Measurements from ENCODE around the gene NRBP1. TPM values are rescaled to one million over a fixed set of nuclear protein-coding genes. Genes with fewer than 3 reads are reported as not detected.

NRBP1 gene
- total and polyA plus RNA-seq, 11 donors = 27.8 to 114 (median 62.8) TPM

DNA sequence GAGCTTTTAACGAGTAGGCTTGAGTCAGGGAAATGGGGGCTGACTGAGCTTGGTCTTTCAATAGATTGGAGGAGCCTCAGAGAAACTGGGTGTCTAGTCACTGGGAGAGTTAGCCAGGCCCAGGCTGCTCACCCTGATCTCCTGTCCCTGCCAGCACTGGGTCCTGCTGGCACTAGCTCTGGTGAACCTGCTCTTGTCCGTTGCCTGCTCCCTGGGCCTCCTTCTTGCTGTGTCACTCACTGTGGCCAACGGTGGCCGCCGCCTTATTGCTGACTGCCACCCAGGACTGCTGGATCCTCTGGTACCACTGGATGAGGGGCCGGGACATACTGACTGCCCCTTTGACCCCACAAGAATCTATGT, 14.5 kb downstream of the NRBP1 start:
- no peaks in the 10 kb centered on the region for H3K9me3 ChIP-seq
- no peaks in the 10 kb centered on the region for H3K27me3 ChIP-seq
- H3K4me1 ChIP-seq = peaks cover 0 to 7% (median 0%) of the 10 kb centered on the region in 12 donors
- no peak for DNase-seq
- 75 to 87% (median 83%) methylated on average over 5 to 6 of the region's 6 CpGs for WGBS, 4 donors
- ATAC-seq = peak in 2 of 4 donors; percentile 21 to 24
- no peak overlapping the region for H3K4me3 ChIP-seq
- peaks cover 4 to 83% (median 77%) of the 10 kb centered on the region in 9 donors for H3K36me3 ChIP-seq
- intact Hi-C loops (cut with DNase I) = no loop called here
- TF ChIP-seq, protein P1, sequence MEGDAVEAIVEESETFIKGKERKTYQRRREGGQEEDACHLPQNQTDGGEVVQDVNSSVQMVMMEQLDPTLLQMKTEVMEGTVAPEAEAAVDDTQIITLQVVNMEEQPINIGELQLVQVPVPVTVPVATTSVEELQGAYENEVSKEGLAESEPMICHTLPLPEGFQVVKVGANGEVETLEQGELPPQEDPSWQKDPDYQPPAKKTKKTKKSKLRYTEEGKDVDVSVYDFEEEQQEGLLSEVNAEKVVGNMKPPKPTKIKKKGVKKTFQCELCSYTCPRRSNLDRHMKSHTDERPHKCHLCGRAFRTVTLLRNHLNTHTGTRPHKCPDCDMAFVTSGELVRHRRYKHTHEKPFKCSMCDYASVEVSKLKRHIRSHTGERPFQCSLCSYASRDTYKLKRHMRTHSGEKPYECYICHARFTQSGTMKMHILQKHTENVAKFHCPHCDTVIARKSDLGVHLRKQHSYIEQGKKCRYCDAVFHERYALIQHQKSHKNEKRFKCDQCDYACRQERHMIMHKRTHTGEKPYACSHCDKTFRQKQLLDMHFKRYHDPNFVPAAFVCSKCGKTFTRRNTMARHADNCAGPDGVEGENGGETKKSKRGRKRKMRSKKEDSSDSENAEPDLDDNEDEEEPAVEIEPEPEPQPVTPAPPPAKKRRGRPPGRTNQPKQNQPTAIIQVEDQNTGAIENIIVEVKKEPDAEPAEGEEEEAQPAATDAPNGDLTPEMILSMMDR (IDR thresholded peaks at IDR 0.05) = no peak
- TF ChIP-seq POLR2A (IDR thresholded peaks at IDR 0.05) = no peak
- H3K27ac ChIP-seq = peak overlapping the region in 1 of 12 donors; percentile 68

GRCh38 chr2:27445155-27445554, 16.7 kb downstream of the NRBP1 start:
- Histone ChIP-seq H3K27me3 (no peaks in the 10 kb centered on the region), H3K36me3 (peaks cover 4 to 84% (median 77%) of the 10 kb centered on the region in 9 donors), H3K4me1 (peaks cover 0 to 7% (median 0%) of the 10 kb centered on the region in 12 donors), H3K4me3 (no peak overlapping the region), H3K27ac (no peak overlapping the region), H3K9me3 (no peaks in the 10 kb centered on the region)
- WGBS, 4 donors = 90 to 94% (median 93%) methylated on average over 8 of the region's 8 CpGs
- intact Hi-C loops (cut with DNase I) = no loop called here
- DNase-seq (no peak), ATAC-seq (no peak)
- TF ChIP-seq, protein P1 (IDR thresholded peaks at IDR 0.05) = no peak
- no peak for TF ChIP-seq POLR2A (IDR thresholded peaks at IDR 0.05)

- H3K36me3 ChIP-seq = peaks cover 2 to 83% (median 77%) of the 10 kb centered on the region in 9 donors
- intact Hi-C loops (cut with DNase I) = no loop called here
- H3K27ac ChIP-seq = no peak overlapping the region
These were observed 17.2 kb downstream of the NRBP1 start for GRCh38 chr2:27445615-27446014.

GRCh38 chr2:27446057-27446456, 17.6 kb downstream of the NRBP1 start:
- peaks cover 2 to 83% (median 73%) of the 10 kb centered on the region in 9 donors for H3K36me3 ChIP-seq
- no peak for ATAC-seq
- H3K27ac ChIP-seq = no peak overlapping the region
- WGBS, 4 donors = 76 to 93% (median 83%) methylated on average over 3 of the region's 3 CpGs
- intact Hi-C loops (cut with DNase I) = no loop called here
- no peak for TF ChIP-seq POLR2A (IDR thresholded peaks at IDR 0.05)
- TF ChIP-seq, protein P1 (IDR thresholded peaks at IDR 0.05) = no peak
- H3K4me3 ChIP-seq = no peak overlapping the region
- no peaks in the 10 kb centered on the region for H3K27me3 ChIP-seq
- DNase-seq = no peak
- H3K4me1 ChIP-seq = peaks cover 0 to 7% (median 0%) of the 10 kb centered on the region in 12 donors
- H3K9me3 ChIP-seq = no peaks in the 10 kb centered on the region

More at GRCh38 chr2:27445615-27446014, 17.2 kb downstream of the NRBP1 start:
- TF ChIP-seq POLR2A (IDR thresholded peaks at IDR 0.05) = no peak
- TF ChIP-seq, protein P1 (IDR thresholded peaks at IDR 0.05) = no peak
- Histone ChIP-seq H3K9me3 (no peaks in the 10 kb centered on the region), H3K4me3 (no peak overlapping the region), H3K27me3 (no peaks in the 10 kb centered on the region), H3K4me1 (peaks cover 0 to 7% (median 0%) of the 10 kb centered on the region in 12 donors)
- ATAC-seq = no peak
- 87 to 96% (median 91%) methylated on average over 8 of the region's 8 CpGs for WGBS, 4 donors
- DNase-seq = no peak
